ENCODE data around the gene IGSF10.

- TF ChIP-seq GATA2 (IDR thresholded peaks at IDR 0.05; ENCODE audit: low read depth, low read length) (no peak), GATA3 (IDR thresholded peaks at IDR 0.05; ENCODE audit: low read depth, low read length) (no peak)
Observed at GRCh38 chr3:151477591-151478334, 16.9 kb upstream of the IGSF10 start.
